ENCODE data around the gene NCF2.

DNA sequence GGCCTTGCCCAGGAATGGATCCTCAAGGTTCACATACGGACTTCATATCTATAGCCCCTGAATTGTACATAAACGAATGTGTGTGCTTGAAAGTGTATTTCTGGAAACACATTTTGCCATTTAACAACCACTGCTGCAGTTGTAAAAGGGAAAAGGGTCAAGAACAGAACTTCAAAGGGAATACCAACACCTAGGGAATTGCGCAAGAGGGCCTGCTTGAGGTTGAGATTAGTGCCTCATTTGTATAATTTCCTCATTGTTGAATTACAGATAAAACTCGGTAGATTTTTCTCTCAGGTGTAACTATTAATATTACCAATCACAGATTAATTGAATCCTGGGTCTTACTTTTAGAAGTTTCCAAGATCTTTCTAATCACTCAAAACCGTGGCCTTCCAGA is 6.1 kb downstream of the NCF2 start:
- TF ChIP-seq, protein P1, sequence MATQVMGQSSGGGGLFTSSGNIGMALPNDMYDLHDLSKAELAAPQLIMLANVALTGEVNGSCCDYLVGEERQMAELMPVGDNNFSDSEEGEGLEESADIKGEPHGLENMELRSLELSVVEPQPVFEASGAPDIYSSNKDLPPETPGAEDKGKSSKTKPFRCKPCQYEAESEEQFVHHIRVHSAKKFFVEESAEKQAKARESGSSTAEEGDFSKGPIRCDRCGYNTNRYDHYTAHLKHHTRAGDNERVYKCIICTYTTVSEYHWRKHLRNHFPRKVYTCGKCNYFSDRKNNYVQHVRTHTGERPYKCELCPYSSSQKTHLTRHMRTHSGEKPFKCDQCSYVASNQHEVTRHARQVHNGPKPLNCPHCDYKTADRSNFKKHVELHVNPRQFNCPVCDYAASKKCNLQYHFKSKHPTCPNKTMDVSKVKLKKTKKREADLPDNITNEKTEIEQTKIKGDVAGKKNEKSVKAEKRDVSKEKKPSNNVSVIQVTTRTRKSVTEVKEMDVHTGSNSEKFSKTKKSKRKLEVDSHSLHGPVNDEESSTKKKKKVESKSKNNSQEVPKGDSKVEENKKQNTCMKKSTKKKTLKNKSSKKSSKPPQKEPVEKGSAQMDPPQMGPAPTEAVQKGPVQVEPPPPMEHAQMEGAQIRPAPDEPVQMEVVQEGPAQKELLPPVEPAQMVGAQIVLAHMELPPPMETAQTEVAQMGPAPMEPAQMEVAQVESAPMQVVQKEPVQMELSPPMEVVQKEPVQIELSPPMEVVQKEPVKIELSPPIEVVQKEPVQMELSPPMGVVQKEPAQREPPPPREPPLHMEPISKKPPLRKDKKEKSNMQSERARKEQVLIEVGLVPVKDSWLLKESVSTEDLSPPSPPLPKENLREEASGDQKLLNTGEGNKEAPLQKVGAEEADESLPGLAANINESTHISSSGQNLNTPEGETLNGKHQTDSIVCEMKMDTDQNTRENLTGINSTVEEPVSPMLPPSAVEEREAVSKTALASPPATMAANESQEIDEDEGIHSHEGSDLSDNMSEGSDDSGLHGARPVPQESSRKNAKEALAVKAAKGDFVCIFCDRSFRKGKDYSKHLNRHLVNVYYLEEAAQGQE (IDR thresholded peaks at IDR 0.05), result no peak
- TF ChIP-seq, protein P2, sequence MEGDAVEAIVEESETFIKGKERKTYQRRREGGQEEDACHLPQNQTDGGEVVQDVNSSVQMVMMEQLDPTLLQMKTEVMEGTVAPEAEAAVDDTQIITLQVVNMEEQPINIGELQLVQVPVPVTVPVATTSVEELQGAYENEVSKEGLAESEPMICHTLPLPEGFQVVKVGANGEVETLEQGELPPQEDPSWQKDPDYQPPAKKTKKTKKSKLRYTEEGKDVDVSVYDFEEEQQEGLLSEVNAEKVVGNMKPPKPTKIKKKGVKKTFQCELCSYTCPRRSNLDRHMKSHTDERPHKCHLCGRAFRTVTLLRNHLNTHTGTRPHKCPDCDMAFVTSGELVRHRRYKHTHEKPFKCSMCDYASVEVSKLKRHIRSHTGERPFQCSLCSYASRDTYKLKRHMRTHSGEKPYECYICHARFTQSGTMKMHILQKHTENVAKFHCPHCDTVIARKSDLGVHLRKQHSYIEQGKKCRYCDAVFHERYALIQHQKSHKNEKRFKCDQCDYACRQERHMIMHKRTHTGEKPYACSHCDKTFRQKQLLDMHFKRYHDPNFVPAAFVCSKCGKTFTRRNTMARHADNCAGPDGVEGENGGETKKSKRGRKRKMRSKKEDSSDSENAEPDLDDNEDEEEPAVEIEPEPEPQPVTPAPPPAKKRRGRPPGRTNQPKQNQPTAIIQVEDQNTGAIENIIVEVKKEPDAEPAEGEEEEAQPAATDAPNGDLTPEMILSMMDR (IDR thresholded peaks at IDR 0.05; ENCODE audit: low read depth, low read length, missing input control), result no peak
